PC-3 (cell line): ENCODE data around the gene FAM222A.

ENCODE experiments used
- CTCF ChIP-seq: fragments of 300-600 bp; sonication (generic); conservative IDR thresholded peaks from 2 replicates; pipeline ENCODE4 v1.5.1; 2017; ENCODE audit warnings: antibody characterized with exemption, low read depth, mild to moderate bottlenecking, low read length
- EZH2 ChIP-seq: fragments of 300-600 bp; sonication (generic); IDR thresholded peaks from one replicate; pipeline ENCODE4 v1.6.1; 2017; ENCODE audit warnings: antibody characterized with exemption, mild to moderate bottlenecking, low read length; ENCODE audit not compliant: unreplicated experiment

- TF ChIP-seq CTCF (no peak), EZH2 (no peak)
Observed at GRCh38 chr12:109731231-109731731, 17.7 kb downstream of the FAM222A start.
